ENCODE measurements around the gene CPED1. TPM values are rescaled to one million over a fixed set of nuclear protein-coding genes. Genes with fewer than 3 reads are reported as not detected.
"Not testable (repeated sequence)": the region's sequence is repeated elsewhere in the genome, so short reads cannot be mapped to it uniquely, and the experiment has no call there.

The CPED1 gene
- polyA plus RNA-seq, 6 donors from 2014 or later: 0.16 to 1.2 (median 0.39) TPM

- H3K4me3 Mint-ChIP-seq: no peak overlapping the region
- no peak for ATAC-seq (ENCODE audit: low read depth in 2 of 2)
Observed at GRCh38 chr7:121276313-121276712, 287.8 kb downstream of the CPED1 start.

GRCh38 chr7:121278120-121279021, 289.9 kb downstream of the CPED1 start:
- H3K4me3 Mint-ChIP-seq: no peak overlapping the region
- peak overlapping the region in 2 of 6 donors; percentile 0 to 35 for H3K27ac Mint-ChIP-seq
- ATAC-seq (ENCODE audit: low read depth in 2 of 2) (no peak), DNase-seq (no peak)
- no peaks in the 10 kb centered on the region for H3K27me3 Mint-ChIP-seq
- H3K4me1 Mint-ChIP-seq: peaks cover 25 to 33% (median 25%) of the 10 kb centered on the region in 3 donors
- peaks cover 0 to under 1% (median 0%) of the 10 kb centered on the region in 7 donors for H3K9me3 Mint-ChIP-seq
- H3K36me3 Mint-ChIP-seq: peaks cover 22 to 27% of the 10 kb centered on the region in 2 donors

More at GRCh38 chr7:121276313-121276712, 287.8 kb downstream of the CPED1 start:
- Mint-ChIP-seq H3K4me1 (peaks cover 23 to 33% (median 29%) of the 10 kb centered on the region in 3 donors), H3K36me3 (peaks cover 27 to 28% of the 10 kb centered on the region in 2 donors), H3K9me3 (no peaks in the 10 kb centered on the region), H3K27me3 (no peaks in the 10 kb centered on the region), H3K27ac (no peak overlapping the region)
- no peak for DNase-seq

GRCh38 chr7:121279060-121279620, 290.6 kb downstream of the CPED1 start:
- ATAC-seq (ENCODE audit: low read depth in 2 of 2) (no peak), DNase-seq (no peak)
- Mint-ChIP-seq H3K27ac (peak overlapping the region in 2 of 6 donors; percentile 4 to 13), H3K36me3 (peaks cover 30 to 32% of the 10 kb centered on the region in 2 donors), H3K27me3 (no peaks in the 10 kb centered on the region), H3K4me1 (peaks cover 25 to 34% (median 27%) of the 10 kb centered on the region in 3 donors), H3K9me3 (peaks cover 0 to 8% (median 4%) of the 10 kb centered on the region in 7 donors), H3K4me3 (no peak overlapping the region)

- Mint-ChIP-seq H3K27me3 (no peaks in the 10 kb centered on the region), H3K4me1 (peaks cover 25 to 34% (median 30%) of the 10 kb centered on the region in 3 donors), H3K27ac (no peak overlapping the region), H3K4me3 (no peak overlapping the region), H3K9me3 (peaks cover 0 to 15% (median 11%) of the 10 kb centered on the region in 7 donors), H3K36me3 (peaks cover 35 to 37% of the 10 kb centered on the region in 2 donors)
- no peak for ATAC-seq (ENCODE audit: low read depth in 2 of 2)
- DNase-seq: no peak
Observed at GRCh38 chr7:121279822-121280221, 291.3 kb downstream of the CPED1 start.

- H3K36me3 Mint-ChIP-seq: peaks cover 38 to 45% of the 10 kb centered on the region in 2 donors
- ATAC-seq (ENCODE audit: low read depth in 2 of 2) (no peak), DNase-seq (no peak)
- H3K27ac Mint-ChIP-seq: peak overlapping the region in 1 of 6 donors; percentile 3
- H3K4me3 Mint-ChIP-seq: no peak overlapping the region
- H3K27me3 Mint-ChIP-seq: no peaks in the 10 kb centered on the region
- peaks cover 28 to 38% (median 37%) of the 10 kb centered on the region in 3 donors for H3K4me1 Mint-ChIP-seq
- H3K9me3 Mint-ChIP-seq: peaks cover 4 to 23% (median 19%) of the 10 kb centered on the region in 7 donors
Observed at GRCh38 chr7:121280656-121281055, 292.1 kb downstream of the CPED1 start.

GRCh38 chr7:121282129-121282528, 293.6 kb downstream of the CPED1 start:
- no peak for ATAC-seq (ENCODE audit: low read depth in 2 of 2)
- Mint-ChIP-seq H3K4me3 (no peak overlapping the region), H3K27me3 (no peaks in the 10 kb centered on the region), H3K4me1 (peaks cover 32 to 44% (median 39%) of the 10 kb centered on the region in 3 donors), H3K27ac (no peak overlapping the region), H3K9me3 (peaks cover 12 to 38% (median 34%) of the 10 kb centered on the region in 7 donors), H3K36me3 (peaks cover 38 to 49% of the 10 kb centered on the region in 2 donors)
- no peak for DNase-seq

GRCh38 chr7:121285066-121285667, 296.7 kb downstream of the CPED1 start:
- ATAC-seq (ENCODE audit: low read depth in 2 of 2) (no peak), DNase-seq (no peak)
- H3K27me3 Mint-ChIP-seq: no peaks in the 10 kb centered on the region
- H3K9me3 Mint-ChIP-seq: peaks cover 12 to 57% (median 43%) of the 10 kb centered on the region in 7 donors
- H3K27ac Mint-ChIP-seq: peak overlapping the region in 1 of 6 donors; percentile 37
- peaks cover 18 to 36% (median 21%) of the 10 kb centered on the region in 3 donors for H3K4me1 Mint-ChIP-seq
- H3K36me3 Mint-ChIP-seq: peaks cover 26 to 40% of the 10 kb centered on the region in 2 donors
- H3K4me3 Mint-ChIP-seq: peak overlapping the region in 1 of 8 donors; percentile 44

GRCh38 chr7:121286186-121286585, 297.7 kb downstream of the CPED1 start:
- Mint-ChIP-seq H3K4me3 (peak overlapping the region in 3 of 8 donors; percentile 64 to 81 (median 66)), H3K36me3 (peaks cover 26 to 40% of the 10 kb centered on the region in 2 donors), H3K27ac (peak overlapping the region in 5 of 6 donors; percentile 90 to 96 (median 96)), H3K9me3 (peaks cover 12 to 61% (median 43%) of the 10 kb centered on the region in 7 donors), H3K27me3 (no peaks in the 10 kb centered on the region), H3K4me1 (peaks cover 18 to 36% (median 21%) of the 10 kb centered on the region in 3 donors)
- ATAC-seq (ENCODE audit: low read depth in 2 of 2) (no peak), DNase-seq (no peak)

- Mint-ChIP-seq H3K36me3 (peaks cover 28 to 43% of the 10 kb centered on the region in 2 donors), H3K9me3 (peaks cover 12 to 69% (median 46%) of the 10 kb centered on the region in 7 donors), H3K27ac (peak overlapping the region; percentile 79 to 96 (median 94)), H3K27me3 (no peaks in the 10 kb centered on the region), H3K4me3 (peak overlapping the region in 5 of 8 donors; percentile 26 to 70 (median 64)), H3K4me1 (peaks cover 19 to 39% (median 27%) of the 10 kb centered on the region in 3 donors)
- DNase-seq (peak; percentile 48), ATAC-seq (ENCODE audit: low read depth in 2 of 2) (peak; percentile 93 to 95)
Observed at GRCh38 chr7:121286742-121287734, 298.5 kb downstream of the CPED1 start.

GRCh38 chr7:121288894-121289293, 300.4 kb downstream of the CPED1 start:
- H3K27ac Mint-ChIP-seq: peak overlapping the region in 1 of 6 donors; percentile 21
- H3K9me3 Mint-ChIP-seq: peaks cover 15 to 69% (median 48%) of the 10 kb centered on the region in 7 donors
- H3K36me3 Mint-ChIP-seq: peaks cover 32 to 45% of the 10 kb centered on the region in 2 donors
- H3K4me1 Mint-ChIP-seq: peaks cover 23 to 34% (median 25%) of the 10 kb centered on the region in 3 donors
- H3K4me3 Mint-ChIP-seq: no peak overlapping the region
- H3K27me3 Mint-ChIP-seq: no peaks in the 10 kb centered on the region
- ATAC-seq (ENCODE audit: low read depth in 2 of 2) (no peak), DNase-seq (no peak)

- Mint-ChIP-seq H3K27ac (peak overlapping the region in 2 of 6 donors; percentile 71 to 72), H3K9me3 (peaks cover 17 to 64% (median 38%) of the 10 kb centered on the region in 7 donors), H3K36me3 (peaks cover 33 to 38% of the 10 kb centered on the region in 2 donors), H3K4me1 (peaks cover 23 to 29% (median 24%) of the 10 kb centered on the region in 3 donors)
- not testable (repeated sequence) for ATAC-seq (ENCODE audit: low read depth in 2 of 2); H3K27me3 Mint-ChIP-seq; H3K4me3 Mint-ChIP-seq; DNase-seq
Observed at GRCh38 chr7:121289930-121290329, 301.4 kb downstream of the CPED1 start.

GRCh38 chr7:121294448-121294992, 306.0 kb downstream of the CPED1 start:
- H3K9me3 Mint-ChIP-seq: peaks cover 0 to 23% (median 10%) of the 10 kb centered on the region in 7 donors
- no peak for ATAC-seq (ENCODE audit: low read depth in 2 of 2)
- H3K27me3 Mint-ChIP-seq: no peaks in the 10 kb centered on the region
- H3K4me3 Mint-ChIP-seq: no peak overlapping the region
- DNase-seq: no peak
- H3K4me1 Mint-ChIP-seq: peaks cover 5 to 9% (median 8%) of the 10 kb centered on the region in 3 donors
- H3K27ac Mint-ChIP-seq: no peak overlapping the region
- peaks cover 16 to 17% of the 10 kb centered on the region in 2 donors for H3K36me3 Mint-ChIP-seq
